Posterior vena cava (tissue), 2 donors: ENCODE results near the gene ARHGEF4. TPM values are rescaled to one million over a fixed set of nuclear protein-coding genes. Genes with fewer than 3 reads are reported as not detected.

Experiments
- DNase-seq: peaks from one replicate; pipeline ENCODE4 v3.0.0-alpha.2; 2020; ENCODE audit warnings: low spot score
- intact Hi-C, 2 donors: fragments of 100-400 bp; cut with DNase I; formaldehyde crosslinking; loops; one replicate each; pipeline versions ENCODE4 v1.14.1 to v1.14.2; 2022 to 2023
- total RNA-seq, 2 donors: library from RNA; stranded (reverse); fragmentation: NEBNext Ultra II Directional; extraction: Animal tissue kit (Norgen Biotek cat#: 25700); gene quantifications; one replicate each; pipeline ENCODE4 v1.2.1, GENCODE V29; 2021
- donor health status: DM: yes; HTN: yes; CAD: no.
- donor health status: DM: yes; HTN: yes; CAD: no.

ARHGEF4 gene
- total RNA-seq, 2 donors from 2014 or later = 8.8 to 14.7 TPM

DNA sequence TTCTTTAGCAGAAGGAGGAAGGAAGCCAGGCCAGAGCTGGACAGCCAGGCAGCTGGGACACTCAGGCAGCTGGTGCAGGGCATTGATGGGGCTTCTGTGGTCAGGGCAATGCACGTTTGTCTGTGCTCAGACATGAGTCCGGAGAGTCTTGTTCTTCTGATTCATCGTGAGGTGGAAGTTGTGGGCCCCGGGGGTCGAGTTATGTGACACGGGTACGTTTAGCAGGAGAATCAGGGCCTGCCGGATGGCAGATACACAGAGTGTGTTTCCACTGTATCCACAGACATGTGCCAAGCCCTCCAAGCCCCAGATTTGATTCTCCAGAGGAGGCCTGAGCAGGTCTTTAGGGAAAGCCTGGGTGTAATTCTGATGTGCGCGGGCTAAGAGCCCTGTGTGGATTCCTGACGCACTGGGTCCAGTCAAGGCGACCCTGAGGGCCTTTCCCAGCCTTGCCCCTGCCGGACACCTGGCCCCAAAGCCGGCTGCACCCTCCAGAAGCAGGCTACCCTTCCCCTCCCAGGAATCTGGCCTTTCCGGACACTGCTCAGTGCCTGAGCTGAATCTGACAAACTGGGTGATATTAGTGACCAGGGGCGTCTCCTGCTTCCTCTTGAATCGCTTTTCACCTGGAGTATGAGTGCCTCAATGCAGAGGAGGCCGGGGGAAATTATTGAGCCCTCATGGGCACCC is 10.1 kb downstream of the ARHGEF4 start:
- intact Hi-C loops = no loop called here
- DNase-seq = no peak

DNA sequence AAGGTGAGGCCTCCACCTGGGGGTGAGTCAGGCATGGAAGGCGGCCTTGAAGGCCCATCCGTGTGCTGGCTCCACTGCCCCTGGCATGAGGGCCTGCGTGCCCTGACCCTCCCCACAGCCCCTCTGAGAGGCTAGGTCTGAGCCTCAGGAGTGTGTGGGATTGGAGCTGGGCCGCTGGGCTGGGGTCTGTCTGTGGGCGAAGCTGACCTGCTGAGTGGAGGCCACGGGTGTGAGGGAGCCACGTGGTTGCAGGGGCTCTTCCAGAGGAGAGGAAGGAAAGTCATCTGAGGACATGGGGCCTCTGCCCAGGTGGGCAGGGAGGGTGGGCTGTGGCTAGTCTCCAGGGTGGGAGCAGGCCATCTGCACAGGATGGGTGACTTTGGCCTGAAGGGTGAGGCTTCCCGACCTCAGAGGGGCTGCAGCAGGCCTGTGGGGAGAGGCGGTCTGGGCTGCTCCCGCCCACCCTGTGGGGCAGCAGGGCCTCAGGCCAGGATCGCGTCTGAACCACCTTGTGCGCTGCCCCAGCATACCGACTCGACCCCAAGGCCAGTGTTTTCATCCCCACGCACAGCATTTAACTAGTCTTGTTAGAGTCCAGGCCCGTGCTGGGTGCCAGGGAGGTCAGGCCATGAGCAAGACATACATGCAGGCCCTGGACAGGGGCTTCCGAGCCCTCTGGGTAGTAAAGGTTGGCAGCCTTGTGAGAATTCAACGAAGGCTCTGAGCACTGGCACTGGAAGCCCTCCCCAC is 11.2 kb downstream of the ARHGEF4 start:
- DNase-seq = no peak
- intact Hi-C loops = no loop called here

DNA sequence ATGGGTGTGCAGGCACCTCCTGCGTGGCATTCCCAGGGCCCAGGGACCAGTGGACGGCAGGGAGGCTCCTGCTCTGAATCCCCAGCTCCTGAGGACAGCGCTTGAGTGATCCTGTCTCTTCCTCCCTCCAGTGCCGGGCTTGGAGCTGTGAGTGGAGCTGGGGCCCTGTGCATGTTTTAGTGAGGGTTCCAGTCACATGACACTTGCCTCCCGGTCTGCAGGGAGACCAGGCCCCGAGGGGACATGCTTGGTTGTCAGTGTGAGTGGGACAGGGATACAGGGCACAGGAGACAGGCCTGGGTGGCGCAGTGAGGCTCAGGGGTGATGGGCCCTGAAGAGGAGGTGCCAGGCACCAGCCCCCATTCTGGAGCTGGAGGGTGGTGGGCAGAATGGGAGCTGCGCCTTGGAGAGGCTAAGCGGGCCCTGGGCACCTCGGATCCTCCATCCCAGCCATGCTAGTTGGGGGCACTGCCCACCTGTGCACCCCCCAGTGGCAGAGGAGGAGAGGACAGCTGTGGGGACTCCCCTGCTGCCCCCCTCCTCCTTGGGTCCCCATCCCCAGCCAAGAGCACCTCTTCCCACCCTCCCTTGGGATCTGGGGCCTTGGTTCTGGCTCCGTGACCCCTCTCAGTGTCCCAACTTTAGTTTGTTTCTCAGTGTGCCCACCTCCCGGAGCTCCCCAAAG is 12.0 kb downstream of the ARHGEF4 start:
- DNase-seq = no peak
- intact Hi-C loops = no loop called here

DNA sequence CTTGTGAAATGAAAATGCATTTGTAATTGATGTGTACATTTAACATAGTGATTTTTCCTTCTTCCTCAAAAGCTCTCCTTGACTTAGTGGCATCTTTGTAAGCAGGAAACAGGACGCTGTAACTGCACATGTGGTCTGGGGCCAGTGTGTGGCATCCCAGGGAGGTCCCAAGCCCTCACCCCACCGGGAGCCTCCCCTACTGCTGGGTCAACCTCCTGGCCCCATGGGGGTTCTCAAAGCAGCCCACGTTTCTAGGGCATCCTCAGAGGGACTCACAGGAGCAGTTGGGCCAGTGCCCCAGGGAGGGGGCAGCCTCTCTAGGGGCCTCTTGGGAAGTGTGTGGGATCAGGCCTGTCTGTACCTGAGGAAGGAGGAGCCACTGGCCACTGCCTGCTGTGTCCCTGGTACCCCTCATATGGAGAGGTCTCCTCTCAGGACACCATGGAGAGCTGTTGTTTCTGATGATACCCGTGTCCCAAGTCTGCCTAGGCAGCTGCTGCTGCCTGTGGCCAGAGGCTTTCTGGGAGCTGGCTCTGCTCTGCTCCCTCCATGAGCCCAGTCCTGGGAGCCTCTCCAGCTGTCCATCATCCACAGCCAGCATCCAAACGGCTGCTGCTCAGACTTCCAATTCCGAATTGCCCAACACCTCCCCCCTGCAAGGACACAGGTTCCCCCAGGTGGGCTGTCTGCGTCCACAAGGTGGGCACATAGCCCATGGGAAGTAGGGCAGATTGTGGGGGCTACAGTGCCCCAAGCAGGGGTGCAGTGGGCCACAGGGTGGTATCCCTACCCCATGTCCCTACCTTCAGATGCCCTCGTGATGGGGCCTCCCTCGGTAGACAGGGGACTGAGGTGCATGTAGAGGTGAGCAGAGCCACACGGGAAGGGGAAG is 13.4 kb downstream of the ARHGEF4 start:
- DNase-seq = no peak
- intact Hi-C loops = no loop called here

DNA sequence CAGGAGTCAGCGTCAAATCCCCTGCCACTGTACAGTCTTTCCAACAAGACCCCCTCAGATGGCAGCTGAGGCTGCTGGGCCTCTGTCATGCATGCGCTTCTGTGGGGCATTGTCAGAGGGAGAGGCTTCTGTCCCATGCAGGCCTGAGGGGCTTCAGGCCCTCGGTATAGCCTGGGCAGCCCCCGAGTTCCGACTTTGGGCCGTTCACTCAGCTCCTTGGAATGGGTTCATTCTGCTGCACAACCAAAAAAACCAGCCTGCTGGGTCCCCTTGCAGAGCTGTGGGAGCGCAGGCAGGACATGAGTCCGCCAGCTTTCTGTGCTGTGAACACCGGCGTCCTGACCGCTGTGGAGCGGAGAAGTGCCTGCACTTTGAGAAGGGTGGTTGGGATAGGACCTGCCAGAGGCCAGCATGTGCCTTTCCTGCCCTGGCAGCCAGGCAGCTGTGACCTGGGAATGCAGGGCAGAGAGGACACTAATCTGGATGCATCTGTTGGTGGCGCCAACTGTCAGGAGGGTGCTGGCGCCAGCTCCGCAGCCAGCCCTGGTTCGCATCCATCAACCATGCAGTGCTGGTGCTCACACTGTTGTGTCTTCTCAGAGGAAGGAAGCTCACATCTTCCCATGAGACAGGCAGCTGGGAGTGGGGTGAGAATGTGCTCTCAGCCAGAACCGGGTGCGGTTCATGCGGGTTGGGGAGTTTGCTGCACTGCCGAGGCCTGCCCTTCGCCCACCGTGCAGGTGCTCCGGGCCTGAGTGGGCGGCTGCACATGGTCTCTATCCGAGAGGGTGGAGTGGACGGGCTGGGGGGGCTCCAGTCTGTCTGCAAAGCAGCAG is 14.3 kb downstream of the ARHGEF4 start:
- no peak for DNase-seq
- intact Hi-C loops = no loop called here

DNA sequence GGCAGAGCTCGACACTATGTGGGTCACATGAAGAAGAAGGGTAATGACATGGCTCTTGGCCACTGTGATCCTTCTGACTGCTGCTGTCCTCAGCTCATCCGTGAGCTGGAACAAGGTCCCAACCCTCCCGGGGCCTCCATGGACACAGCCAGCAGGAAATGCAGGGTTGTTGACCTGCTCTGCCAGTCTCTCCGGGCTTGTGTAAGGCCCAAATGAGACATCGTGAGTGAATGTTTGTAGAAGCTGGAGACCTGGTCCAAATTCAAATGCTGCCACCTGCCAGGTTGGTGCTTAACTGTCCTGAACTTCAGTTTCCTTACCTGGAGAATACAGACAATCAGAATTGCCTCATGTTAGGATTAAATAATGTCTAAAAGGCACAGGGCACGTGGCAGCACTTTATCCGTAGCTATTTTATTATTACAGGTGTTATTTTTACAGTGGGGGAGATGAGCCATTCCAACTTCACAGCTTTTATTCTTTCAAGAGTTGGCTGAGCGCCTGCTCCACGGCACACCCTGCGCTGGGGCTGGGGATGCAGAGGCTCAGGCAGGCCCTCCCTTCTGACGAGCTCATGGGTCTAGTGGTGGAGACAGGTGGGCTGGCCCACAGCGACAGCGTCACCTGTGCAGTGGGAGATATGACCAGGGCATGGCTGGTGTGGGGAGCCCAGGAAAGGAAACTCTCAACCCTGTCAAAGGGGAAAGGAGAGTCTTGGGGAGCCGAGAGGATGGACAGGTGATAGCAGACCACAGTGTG is 15.1 kb downstream of the ARHGEF4 start:
- DNase-seq = no peak
- intact Hi-C loops = no loop called here

DNA sequence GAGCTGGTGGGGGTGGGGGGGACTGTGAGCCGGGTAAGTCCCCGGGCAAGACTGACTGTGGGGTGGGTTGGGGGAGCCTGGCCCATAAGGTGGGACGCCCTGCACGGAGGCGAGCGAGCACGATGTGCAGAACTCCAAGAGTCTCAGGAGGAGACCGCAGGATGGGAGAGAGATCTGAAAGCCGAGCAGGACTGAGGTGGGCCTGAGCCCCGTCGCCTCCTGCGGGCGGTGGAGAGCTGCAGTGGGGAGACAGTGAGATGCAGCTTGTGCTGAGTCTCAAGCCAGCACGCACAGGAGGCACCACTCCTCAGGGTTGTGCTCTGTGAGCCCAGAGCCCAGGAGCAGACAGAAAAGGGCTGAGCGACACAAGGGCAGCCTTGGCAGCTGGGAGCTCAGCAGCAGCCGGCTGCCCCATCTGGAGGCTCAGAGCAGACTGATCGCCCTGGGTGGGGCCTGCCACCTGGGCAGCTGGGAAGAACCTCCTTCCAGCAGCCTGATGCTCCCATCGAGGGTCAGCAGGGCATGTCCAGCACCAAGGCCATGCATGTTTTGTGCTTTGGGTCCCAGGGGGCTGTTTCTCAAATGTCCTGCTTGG is 15.9 kb downstream of the ARHGEF4 start:
- intact Hi-C loops = no loop called here

DNA sequence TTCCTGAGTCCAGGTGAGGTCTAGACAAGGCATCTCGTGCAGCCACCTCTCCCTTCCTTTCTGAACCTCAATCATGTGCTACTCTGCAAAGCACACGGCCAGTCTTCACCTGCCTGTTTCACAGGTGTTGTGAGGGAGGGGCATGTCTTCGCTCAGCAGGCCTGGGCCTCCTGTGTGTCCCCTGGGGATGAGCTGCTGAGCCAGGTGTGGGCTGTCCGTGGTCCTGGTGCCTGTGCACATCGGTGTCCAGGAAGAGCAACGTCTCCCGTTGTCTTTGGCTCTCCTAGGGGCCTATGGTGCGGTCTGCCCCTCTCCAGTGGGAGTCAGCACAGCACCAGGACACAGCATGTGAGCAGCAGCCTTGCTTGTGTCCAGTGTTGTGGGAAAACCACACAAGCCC is 16.7 kb downstream of the ARHGEF4 start:
- intact Hi-C loops = no loop called here
- no peak for DNase-seq

More for the DNA sequence above, 15.9 kb downstream of the ARHGEF4 start:
- DNase-seq = no peak

DNA sequence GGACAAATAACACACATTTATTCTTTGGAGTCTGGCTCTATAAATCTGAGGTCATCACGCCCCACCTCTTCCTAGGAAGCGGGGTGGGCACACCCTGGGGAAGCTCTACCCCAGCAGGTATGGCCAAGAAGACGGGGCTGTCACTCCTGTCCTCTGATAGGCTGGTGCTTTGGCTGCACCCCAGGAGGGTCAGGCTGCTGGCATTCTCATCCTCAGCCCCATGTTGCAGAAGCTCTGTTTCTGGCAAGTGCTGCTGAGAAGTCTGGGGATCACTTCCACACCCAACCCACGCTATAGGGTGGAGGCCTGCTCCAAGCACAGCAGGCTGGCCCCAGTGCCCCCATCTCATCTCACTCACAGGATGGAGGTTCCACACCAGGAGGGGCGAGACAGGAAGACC is 17.6 kb downstream of the ARHGEF4 start:
- DNase-seq = peak; percentile 47
- intact Hi-C loops = no loop called here

DNA sequence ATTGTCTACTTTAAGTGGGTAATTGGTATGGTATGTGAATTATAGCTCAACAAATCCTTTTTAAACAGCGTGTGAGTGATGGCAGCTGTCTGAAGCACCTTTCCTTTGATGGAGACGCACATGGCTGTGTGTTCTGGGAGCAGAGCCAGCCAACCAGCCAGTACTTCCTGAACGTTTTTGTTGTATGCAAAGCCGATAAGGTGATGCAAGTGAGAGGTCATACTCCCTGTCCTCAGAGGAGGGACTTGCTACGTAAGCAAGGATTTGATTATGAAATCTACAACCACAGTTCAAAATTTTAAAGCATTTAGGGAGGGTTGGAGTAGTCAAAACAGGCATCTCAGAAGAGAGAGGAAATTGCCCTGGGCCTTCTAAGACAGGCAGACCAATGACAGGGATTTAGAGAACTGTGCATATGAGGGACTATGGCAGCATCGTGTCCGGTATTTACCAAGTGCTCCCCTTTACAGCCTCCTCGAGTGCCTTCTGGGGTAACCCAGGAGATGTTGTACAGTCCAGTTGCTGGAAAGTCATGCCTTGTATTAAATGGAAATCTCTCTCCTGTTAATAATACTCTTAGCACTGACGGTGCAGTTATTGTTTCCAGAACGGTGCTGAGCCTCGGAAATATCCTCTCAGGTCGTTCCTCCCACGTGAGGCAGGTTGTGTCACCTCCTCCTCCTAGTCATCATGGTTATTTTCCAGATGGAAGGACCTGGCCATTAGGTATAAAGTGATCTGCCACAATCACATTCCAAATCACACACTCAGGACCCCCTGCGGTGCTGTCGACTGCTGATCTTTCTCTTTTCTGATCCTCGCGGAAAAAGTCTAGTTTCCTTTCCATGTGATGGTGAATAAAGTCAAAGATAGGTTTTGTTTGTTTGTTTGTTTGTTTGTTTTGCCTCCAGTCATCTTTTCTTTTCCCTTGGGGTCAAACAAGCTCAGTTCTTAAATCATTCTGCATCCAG is 28.4 kb downstream of the ARHGEF4 start:
- no peak for DNase-seq
- intact Hi-C loops = no loop called here

DNA sequence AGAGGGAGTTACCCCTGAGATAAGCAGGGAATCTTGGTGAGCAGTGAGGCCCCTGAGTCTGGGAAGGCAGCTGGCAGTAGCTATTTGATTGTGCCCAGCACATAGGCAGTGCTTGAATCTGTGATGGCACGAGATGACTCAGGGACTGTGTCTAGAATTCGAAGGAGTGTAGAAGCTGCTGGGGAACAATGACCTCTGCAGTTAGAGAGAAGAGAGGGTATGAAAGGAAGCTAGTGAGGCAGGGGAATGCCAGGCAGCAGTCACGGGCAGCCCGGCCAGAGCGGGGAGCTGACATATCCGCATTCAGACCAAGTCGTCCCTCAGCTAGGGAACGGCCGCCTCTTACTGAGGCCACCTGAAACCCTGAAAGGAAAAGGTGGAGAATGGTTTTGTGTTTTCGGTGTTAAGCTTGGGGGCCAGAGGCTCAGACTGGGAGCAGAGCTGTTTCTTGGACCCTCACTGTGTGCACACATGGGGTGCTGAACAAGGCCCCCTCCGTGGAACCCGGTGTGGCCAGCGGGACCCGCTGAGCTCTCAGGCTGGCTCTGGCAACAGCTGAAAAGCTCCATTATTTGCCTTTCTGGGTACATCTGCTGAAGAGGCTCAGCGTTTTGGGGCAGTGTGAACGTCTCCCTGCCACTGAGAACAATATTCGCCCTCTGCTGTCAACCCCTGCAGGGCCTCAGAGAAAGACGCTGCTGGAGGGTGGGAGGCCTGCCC is 32.9 kb downstream of the ARHGEF4 start:
- intact Hi-C loops = loop anchor here in 1 of 2 donors (5.0 kb wide), 1 partner anchor 72 kb away; no protein-coding TSS in a partner anchor
- DNase-seq = no peak

DNA sequence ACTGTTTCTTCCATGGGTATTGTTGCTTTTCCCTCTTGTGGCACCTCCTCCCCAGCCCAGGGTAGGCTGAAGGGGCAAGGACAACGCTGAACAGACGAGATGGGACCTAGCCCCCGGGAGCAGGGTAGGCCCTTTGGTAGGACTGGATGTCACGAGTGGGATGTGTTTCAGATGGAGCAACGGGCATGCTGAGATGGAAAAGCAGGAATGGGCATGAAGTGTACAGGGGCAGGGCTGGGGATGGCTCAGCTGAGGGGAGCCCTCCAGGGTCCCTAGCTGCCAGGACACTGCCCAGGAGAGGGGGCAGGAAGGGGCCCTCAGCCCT is 33.4 kb downstream of the ARHGEF4 start:
- intact Hi-C loops = loop anchor here in 1 of 2 donors (5.0 kb wide), 1 partner anchor 73 kb away; no protein-coding TSS in a partner anchor
- DNase-seq = no peak

DNA sequence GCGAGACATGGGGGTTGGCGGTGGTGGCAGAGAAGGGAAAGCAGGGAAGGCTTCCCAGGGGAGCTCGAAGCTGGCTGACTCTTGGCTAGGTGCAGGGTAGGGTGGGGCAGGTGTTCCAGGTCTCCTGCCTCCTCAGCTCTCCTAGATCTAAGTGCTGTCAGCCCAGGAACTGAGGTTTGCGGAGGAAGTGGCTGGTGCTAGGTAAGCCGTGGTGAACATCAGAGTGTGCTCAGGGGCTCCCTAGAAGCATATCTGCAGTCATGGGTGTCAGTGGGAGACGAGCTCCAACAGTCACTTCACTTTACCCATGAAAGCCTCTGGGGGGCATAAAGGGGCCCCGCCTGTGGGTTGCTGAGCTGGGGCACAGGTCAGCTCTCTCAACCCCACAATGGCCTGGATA is 34.1 kb downstream of the ARHGEF4 start:
- no peak for DNase-seq
- intact Hi-C loops = loop anchor here in 1 of 2 donors (5.0 kb wide), 1 partner anchor 73 kb away; no protein-coding TSS in a partner anchor

DNA sequence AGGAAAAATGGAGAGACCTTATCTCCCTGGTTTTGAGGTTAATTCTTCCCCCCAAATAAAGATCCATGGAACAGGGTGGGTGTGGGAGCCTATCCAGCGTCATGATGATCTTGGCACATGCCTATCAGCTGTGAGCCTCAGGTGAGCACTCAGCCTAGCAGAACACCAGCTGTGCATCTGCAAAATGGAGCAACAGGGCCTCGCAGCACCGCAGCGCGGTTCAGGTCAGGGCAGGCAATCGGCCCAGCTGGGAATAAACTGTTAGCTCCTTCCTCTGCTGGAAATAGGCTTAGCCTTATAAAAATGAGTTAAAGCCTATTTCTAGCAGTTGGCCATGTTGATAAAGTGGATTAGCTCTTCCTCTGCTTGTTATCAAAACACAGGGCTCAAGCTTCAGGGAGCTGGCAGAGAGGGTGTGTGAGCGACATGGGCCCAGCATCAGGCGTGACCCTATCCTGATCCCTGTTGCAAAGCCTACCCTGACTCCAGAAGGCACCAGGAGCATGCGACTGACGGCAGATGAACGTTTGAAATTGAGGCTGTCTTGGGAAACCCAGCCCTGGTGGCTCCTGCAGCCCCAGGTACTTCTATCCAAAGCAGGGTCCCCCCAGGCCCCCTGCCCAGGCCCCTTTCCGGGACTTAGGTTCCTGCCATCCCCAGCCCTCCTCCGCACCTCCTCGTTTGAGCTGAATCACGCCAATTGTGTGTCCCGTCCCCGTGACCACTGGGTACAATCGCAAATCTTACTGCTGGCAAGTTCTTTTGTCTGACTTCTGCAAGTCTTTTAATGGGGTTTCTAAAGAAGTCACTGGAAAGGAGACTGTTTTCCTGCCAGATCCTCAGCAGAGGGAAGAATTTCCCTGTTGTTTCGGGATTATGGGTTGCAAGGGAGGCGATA is 35.4 kb downstream of the ARHGEF4 start:
- intact Hi-C loops = loop anchor here in 1 of 2 donors (5.0 kb wide), 1 partner anchor 75 kb away; no protein-coding TSS in a partner anchor
- no peak for DNase-seq

DNA sequence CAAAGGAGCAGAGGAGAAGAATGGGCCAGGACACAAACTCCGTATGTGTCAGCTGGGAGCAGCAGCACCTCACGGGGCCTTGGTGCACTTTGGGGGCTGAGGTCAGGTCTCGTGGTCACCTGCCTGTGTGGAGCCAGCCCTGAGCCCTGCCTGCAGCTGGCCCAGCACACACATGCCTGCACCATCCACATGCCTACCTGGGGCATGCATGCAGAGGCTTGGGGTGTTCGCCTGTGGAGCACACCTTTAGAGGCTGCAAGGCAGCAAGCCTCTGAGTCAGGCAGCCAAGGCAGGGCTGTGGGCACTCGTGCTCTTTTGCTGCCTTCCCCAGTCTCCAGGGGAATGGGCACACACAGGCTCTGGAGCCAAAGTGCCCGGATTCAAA is 36.0 kb downstream of the ARHGEF4 start:
- intact Hi-C loops = loop anchor here in 1 of 2 donors (5.0 kb wide), 1 partner anchor 75 kb away; no protein-coding TSS in a partner anchor
- DNase-seq = no peak
